CD14-positive monocyte (primary cell): Measurements from ENCODE around the gene AGAP1. TPM values are rescaled to one million over a fixed set of nuclear protein-coding genes. Genes with fewer than 3 reads are reported as not detected.

Experiments used
- DNase-seq, 3 donors: peaks; one replicate each; pipeline ENCODE4 v3.0.0-alpha.2; 2011 to 2022
- H2AFZ ChIP-seq: 2 replicates; pipeline ENCODE4 v1.6.0; 2012; ENCODE audit warnings: mild to moderate bottlenecking, low read depth, low read length, inconsistent platforms; ENCODE audit not compliant: insufficient read depth, poor library complexity, severe bottlenecking
- H3K27ac ChIP-seq, 2 donors: 1 replicate in 1 of 2; 2 replicates in 1 of 2; pipeline ENCODE4 v1.5.1; 2012 to 2013; ENCODE audit warnings: low read length in 2 of 2, control low read depth in 1 of 2, inconsistent platforms in 1 of 2, low read depth in 1 of 2, mild to moderate bottlenecking in 1 of 2
- H3K27me3 ChIP-seq, 2 donors: one replicate each; pipeline versions ENCODE4 v1.6.0 to v1.6.1; 2011 to 2013; ENCODE audit warnings: low read length in 2 of 2; ENCODE audit not compliant: control insufficient read depth in 2 of 2, insufficient read depth in 2 of 2
- H3K36me3 ChIP-seq, 2 donors: replicated peaks in 1 of 2; 1 replicate in 1 of 2; 2 replicates in 1 of 2; pipeline versions ENCODE4 v1.5.1 to v1.6.1; 2012 to 2013; ENCODE audit warnings: low read length in 2 of 2, control low read depth in 1 of 2, inconsistent platforms in 1 of 2, mild to moderate bottlenecking in 1 of 2; ENCODE audit not compliant: insufficient read depth in 2 of 2, control insufficient read depth in 1 of 2
- H3K4me1 ChIP-seq, 2 donors: 1 replicate in 1 of 2; 2 replicates in 1 of 2; pipeline versions ENCODE4 v1.5.1 to v1.6.1; 2012 to 2013; ENCODE audit warnings: low read length in 2 of 2, control low read depth in 1 of 2, inconsistent platforms in 1 of 2, mild to moderate bottlenecking in 1 of 2, moderate library complexity in 1 of 2; ENCODE audit not compliant: insufficient read depth in 2 of 2, control insufficient read depth in 1 of 2
- H3K4me2 ChIP-seq: replicated peaks from 2 replicates; pipeline ENCODE3; 2012; ENCODE audit warnings: low read length, moderate library complexity, mild to moderate bottlenecking; ENCODE audit not compliant: poor library complexity, severe bottlenecking; ENCODE audit errors: extremely low read depth
- H3K4me3 ChIP-seq, 3 experiments: fragments of 200-600 bp in 1 of 3; sonication (generic) in 1 of 3; replicated peaks in 1 of 3; 1 replicate in 2 of 3; 2 replicates in 1 of 3; pipeline ENCODE4 v1.5.1; 2011 to 2013; ENCODE audit warnings: low read length in 3 of 3, mild to moderate bottlenecking in 3 of 3, control low read depth in 2 of 3, low read depth in 2 of 3, inconsistent platforms in 1 of 3, moderate library complexity in 1 of 3
- H3K79me2 ChIP-seq: 2 replicates; pipeline ENCODE4 v1.6.0; 2012; ENCODE audit warnings: mild to moderate bottlenecking, control low read depth, inconsistent platforms, low read length, moderate library complexity; ENCODE audit not compliant: insufficient read depth
- H3K9ac ChIP-seq: 2 replicates; pipeline ENCODE4 v1.6.0; 2017; ENCODE audit warnings: low read length, mild to moderate bottlenecking; ENCODE audit not compliant: insufficient read depth, poor library complexity, severe bottlenecking
- H3K9me3 ChIP-seq, 2 donors: replicated peaks in 1 of 2; 1 replicate in 1 of 2; 2 replicates in 1 of 2; pipeline versions ENCODE4 v1.5.1 to v1.6.1; 2012 to 2013; ENCODE audit warnings: low read length in 2 of 2, control low read depth in 1 of 2; ENCODE audit not compliant: control insufficient read depth in 1 of 2, insufficient read depth in 1 of 2
- H4K20me1 ChIP-seq: 2 replicates; pipeline ENCODE4 v1.6.0; 2012; ENCODE audit warnings: mild to moderate bottlenecking, low read length, control low read depth, moderate library complexity; ENCODE audit not compliant: insufficient read depth
- H3K27ac Mint-ChIP-seq, 7 donors: one replicate each; pipeline ENCODE4 v1.8.0; 2020; ENCODE audit warnings: mild to moderate bottlenecking in 7 of 7, mixed read lengths in 7 of 7, moderate library complexity in 6 of 7, inconsistent platforms in 2 of 7
- H3K27me3 Mint-ChIP-seq, 3 donors: one replicate each; pipeline ENCODE4 v1.8.0; 2021 to 2022; ENCODE audit warnings: low read depth in 3 of 3, mild to moderate bottlenecking in 3 of 3, mixed read lengths in 3 of 3, moderate library complexity in 3 of 3, inconsistent platforms in 1 of 3
- H3K36me3 Mint-ChIP-seq, 2 donors: one replicate each; pipeline ENCODE4 v1.8.0; 2020; ENCODE audit warnings: mixed read lengths in 2 of 2, inconsistent platforms in 1 of 2, mild to moderate bottlenecking in 1 of 2
- H3K4me1 Mint-ChIP-seq: one replicate; pipeline ENCODE4 v1.8.0; 2020; ENCODE audit warnings: mild to moderate bottlenecking, mixed read lengths
- H3K4me3 Mint-ChIP-seq, 2 donors: one replicate each; pipeline ENCODE4 v1.8.0; 2020; ENCODE audit warnings: mild to moderate bottlenecking in 2 of 2, mixed read lengths in 2 of 2, moderate library complexity in 1 of 2
- H3K9me3 Mint-ChIP-seq, 7 donors: one replicate each; pipeline ENCODE4 v1.8.0; 2020 to 2022; ENCODE audit warnings: mixed read lengths in 7 of 7, mild to moderate bottlenecking in 6 of 7, moderate library complexity in 6 of 7, inconsistent platforms in 2 of 7
- CTCF ChIP-seq: fragments of 200-600 bp; IDR thresholded peaks from one replicate; pipeline ENCODE4 v1.8.0; 2022; ENCODE audit warnings: antibody characterized with exemption, mild to moderate bottlenecking
- WGBS: methylation state at CpG from one replicate; pipeline ENCODE4 v1.1.5; 2013; ENCODE audit warnings: missing lambda C conversion rate; ENCODE audit not compliant: insufficient coverage; 5-methylcytosine and 5-hydroxymethylcytosine counted together
- intact Hi-C, 2 donors: fragments of 100-400 bp; cut with micrococcal nuclease; formaldehyde crosslinking; loops; one replicate each; pipeline versions ENCODE4 v1.15.0 to v1.15.1; 2023
- polyA plus RNA-seq, 3 donors: library from polyadenylated mRNA; depleted of rRNA in 1 of 3; unstranded in 2 of 3; stranded (reverse) in 1 of 3; fragments of 300-500 nt in 2 of 3; fragments of >200 nt in 1 of 3; fragmentation: Illumina TruSeq in 2 of 3; gene quantifications; 1 replicate in 2 of 3; 2 replicates in 1 of 3; pipeline ENCODE4 v1.2.3, GENCODE V29; 2012 to 2021

AGAP1 gene
- polyA plus RNA-seq, 3 donors = 0.12 TPM; not detected in 2

DNA sequence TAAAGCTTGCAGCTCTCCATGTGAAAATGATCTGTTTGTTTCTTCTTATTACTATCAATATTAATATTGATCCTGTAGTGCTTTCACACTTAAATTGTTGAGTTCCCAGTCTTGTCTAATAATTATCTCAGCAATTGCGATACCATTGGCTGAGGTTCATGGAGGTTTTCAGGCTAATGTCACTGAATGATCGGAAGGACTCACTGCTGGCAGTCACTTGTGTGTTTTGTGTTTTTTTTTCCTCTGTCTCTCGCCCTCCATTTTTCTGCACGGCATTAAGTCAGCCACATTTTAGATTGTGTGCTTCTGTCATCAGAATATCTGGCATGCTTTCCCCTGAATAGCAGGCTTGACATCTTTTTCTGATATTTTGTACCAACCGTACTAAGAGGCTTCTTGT, 43.7 kb downstream of the AGAP1 start:
- Histone ChIP-seq H3K79me2 (no peaks in the 10 kb centered on the region), H3K27ac (no peak overlapping the region), H3K9me3 (no peaks in the 10 kb centered on the region), H3K9ac (no peak overlapping the region), H3K4me2 (no peak overlapping the region), H3K4me3 (no peak overlapping the region), H2AFZ (no peak overlapping the region), H3K4me1 (no peaks in the 10 kb centered on the region), H3K27me3 (no peaks in the 10 kb centered on the region), H4K20me1 (no peaks in the 10 kb centered on the region), H3K36me3 (no peaks in the 10 kb centered on the region)
- no peak for DNase-seq
- H3K27me3 Mint-ChIP-seq = peaks cover 5 to 17% (median 12%) of the 10 kb centered on the region in 3 donors
- H3K4me3 Mint-ChIP-seq = no peak overlapping the region
- H3K27ac Mint-ChIP-seq = peak overlapping the region in 1 of 7 donors; percentile 31
- peaks cover 0 to 1% (median 0%) of the 10 kb centered on the region in 7 donors for H3K9me3 Mint-ChIP-seq
- TF ChIP-seq CTCF = no peak
- no peaks in the 10 kb centered on the region for H3K4me1 Mint-ChIP-seq
- no peaks in the 10 kb centered on the region for H3K36me3 Mint-ChIP-seq
- WGBS = 86% methylated on average over 2 of the region's 5 CpGs
- intact Hi-C loops = no loop called here

GRCh38 chr2:235538144-235538639, 44.3 kb downstream of the AGAP1 start:
- H3K27ac ChIP-seq = no peak overlapping the region
- no peaks in the 10 kb centered on the region for H3K27me3 ChIP-seq
- H3K36me3 ChIP-seq = no peaks in the 10 kb centered on the region
- no peaks in the 10 kb centered on the region for H3K4me1 ChIP-seq
- H2AFZ ChIP-seq = no peak overlapping the region
- TF ChIP-seq CTCF = no peak
- H4K20me1 ChIP-seq = no peaks in the 10 kb centered on the region
- H3K4me1 Mint-ChIP-seq = no peaks in the 10 kb centered on the region
- H3K4me3 Mint-ChIP-seq = no peak overlapping the region
- 100% methylated on average over 2 of the region's 7 CpGs for WGBS
- H3K9ac ChIP-seq = no peak overlapping the region
- H3K79me2 ChIP-seq = no peaks in the 10 kb centered on the region
- peaks cover 6 to 17% (median 12%) of the 10 kb centered on the region in 3 donors for H3K27me3 Mint-ChIP-seq
- no peak overlapping the region for H3K4me3 ChIP-seq
- H3K36me3 Mint-ChIP-seq = no peaks in the 10 kb centered on the region
- intact Hi-C loops = no loop called here
- H3K9me3 ChIP-seq = no peaks in the 10 kb centered on the region
- no peak overlapping the region for H3K4me2 ChIP-seq
- no peak overlapping the region for H3K27ac Mint-ChIP-seq
- peaks cover 0 to 3% (median 0%) of the 10 kb centered on the region in 7 donors for H3K9me3 Mint-ChIP-seq
- DNase-seq = no peak
